ENCODE data around the gene FMNL2.

Gene FMNL2

GRCh38 chr2:152486737-152487400 lies 151.9 kb downstream of the FMNL2 start:
- Histone ChIP-seq H3K27me3 (ENCODE audit: low read length) (no peaks in the 10 kb centered on the region), H3K27ac (ENCODE audit: low read depth, low read length) (no peak overlapping the region), H3K36me3 (ENCODE audit: low read length) (no peaks in the 10 kb centered on the region), H3K4me3 (ENCODE audit: insufficient read depth, low read length, poor library complexity, severe bottlenecking) (no peak overlapping the region), H3K79me2 (ENCODE audit: insufficient read depth, low read length) (no peaks in the 10 kb centered on the region), H3K9me2 (replicated peaks; ENCODE audit: insufficient read depth, low read length) (no peaks in the 10 kb centered on the region), H4K20me1 (ENCODE audit: low read depth, low read length) (no peaks in the 10 kb centered on the region), H3K9ac (ENCODE audit: low read length) (no peak overlapping the region), H3F3A (ENCODE audit: insufficient read depth) (no peaks in the 10 kb centered on the region), H3K4me2 (ENCODE audit: low read depth, low read length, poor library complexity, severe bottlenecking) (no peak overlapping the region), H3K9me3 (ENCODE audit: insufficient read depth, low read length) (no peaks in the 10 kb centered on the region), H2AFZ (ENCODE audit: low read depth, low read length, severe bottlenecking) (no peak overlapping the region)
- TF ChIP-seq CTCF (IDR thresholded peaks at IDR 0.05; ENCODE audit: insufficient read depth, low read length, poor library complexity, severe bottlenecking), result no peak
- no peak for TF ChIP-seq EZH2phosphoT487 (conservative IDR thresholded peaks at IDR 0.05; ENCODE audit: low read length)

DNA sequence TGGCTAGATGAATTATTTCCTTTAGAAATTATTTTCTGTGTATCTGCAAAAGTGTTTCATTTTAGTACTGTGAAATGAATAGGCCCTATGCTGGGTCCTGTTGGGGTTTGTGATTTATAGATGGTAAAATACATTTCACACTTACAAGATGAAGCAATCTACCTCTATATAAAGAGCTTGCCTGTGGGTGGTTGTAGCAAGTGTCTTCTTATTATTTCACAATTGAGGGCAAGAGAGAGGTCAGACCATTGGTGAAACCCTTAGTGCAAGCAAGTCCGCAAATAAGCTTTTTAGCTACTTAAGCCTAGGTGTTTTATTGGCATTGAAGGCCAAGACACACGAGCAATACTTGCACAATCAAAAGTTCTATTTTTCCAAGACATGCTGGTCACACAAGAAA lies 153.1 kb downstream of the FMNL2 start:
- no peaks in the 10 kb centered on the region for H4K20me1 ChIP-seq (ENCODE audit: low read depth, low read length)
- no peaks in the 10 kb centered on the region for H3K27me3 ChIP-seq (ENCODE audit: low read length)
- TF ChIP-seq CTCF (IDR thresholded peaks at IDR 0.05; ENCODE audit: insufficient read depth, low read length, poor library complexity, severe bottlenecking), result no peak
- TF ChIP-seq EZH2phosphoT487 (conservative IDR thresholded peaks at IDR 0.05; ENCODE audit: low read length), result no peak

DNA sequence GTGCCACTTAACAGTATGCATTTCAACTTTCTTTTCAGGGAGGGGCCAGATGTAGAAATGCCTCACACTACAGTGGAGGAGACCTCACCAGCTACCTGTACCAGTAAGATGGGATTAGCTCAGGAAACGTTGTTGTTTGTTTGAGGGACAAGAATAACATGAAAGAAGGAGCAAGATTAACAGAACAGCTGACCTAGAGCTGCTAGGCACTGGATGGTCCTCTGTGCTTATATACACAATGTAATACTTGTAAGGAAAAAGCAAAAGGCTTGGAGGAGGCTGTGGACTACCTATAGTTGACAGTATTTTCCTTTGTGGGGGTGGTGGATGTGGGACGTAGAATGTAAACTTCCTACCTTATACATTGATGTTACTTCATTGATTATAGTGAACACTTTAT lies 154.4 kb downstream of the FMNL2 start:
- no peaks in the 10 kb centered on the region for H4K20me1 ChIP-seq (ENCODE audit: low read depth, low read length)
- H3K4me2 ChIP-seq (ENCODE audit: low read depth, low read length, poor library complexity, severe bottlenecking), result no peak overlapping the region
- no peaks in the 10 kb centered on the region for H3K36me3 ChIP-seq (ENCODE audit: low read length)
- no peak for TF ChIP-seq CTCF (IDR thresholded peaks at IDR 0.05; ENCODE audit: insufficient read depth, low read length, poor library complexity, severe bottlenecking)
- TF ChIP-seq EZH2phosphoT487 (conservative IDR thresholded peaks at IDR 0.05; ENCODE audit: low read length), result no peak
- no peaks in the 10 kb centered on the region for H3K9me2 ChIP-seq (replicated peaks; ENCODE audit: insufficient read depth, low read length)
- no peaks in the 10 kb centered on the region for H3K27me3 ChIP-seq (ENCODE audit: low read length)
- H3F3A ChIP-seq (ENCODE audit: insufficient read depth), result no peaks in the 10 kb centered on the region
- no peaks in the 10 kb centered on the region for H3K9me3 ChIP-seq (ENCODE audit: insufficient read depth, low read length)
- H3K9ac ChIP-seq (ENCODE audit: low read length), result no peak overlapping the region
- no peak overlapping the region for H2AFZ ChIP-seq (ENCODE audit: low read depth, low read length, severe bottlenecking)
- H3K4me3 ChIP-seq (ENCODE audit: insufficient read depth, low read length, poor library complexity, severe bottlenecking), result no peak overlapping the region
- H3K27ac ChIP-seq (ENCODE audit: low read depth, low read length), result no peak overlapping the region
- H3K79me2 ChIP-seq (ENCODE audit: insufficient read depth, low read length), result no peaks in the 10 kb centered on the region

More for the DNA sequence above, 153.1 kb downstream of the FMNL2 start:
- Histone ChIP-seq H3K4me2 (ENCODE audit: low read depth, low read length, poor library complexity, severe bottlenecking) (no peak overlapping the region), H3K4me3 (ENCODE audit: insufficient read depth, low read length, poor library complexity, severe bottlenecking) (no peak overlapping the region), H3K9ac (ENCODE audit: low read length) (no peak overlapping the region), H3K36me3 (ENCODE audit: low read length) (no peaks in the 10 kb centered on the region), H2AFZ (ENCODE audit: low read depth, low read length, severe bottlenecking) (no peak overlapping the region), H3K27ac (ENCODE audit: low read depth, low read length) (no peak overlapping the region), H3F3A (ENCODE audit: insufficient read depth) (no peaks in the 10 kb centered on the region), H3K9me2 (replicated peaks; ENCODE audit: insufficient read depth, low read length) (no peaks in the 10 kb centered on the region), H3K9me3 (ENCODE audit: insufficient read depth, low read length) (no peaks in the 10 kb centered on the region), H3K79me2 (ENCODE audit: insufficient read depth, low read length) (no peaks in the 10 kb centered on the region)

Data from SU-DHL-6 (cell line).